Measurements from ENCODE around the gene ERC1.

GRCh38 chr12:1302201-1302870 lies 311.3 kb downstream of the ERC1 start:
- TF ChIP-seq, protein P1, sequence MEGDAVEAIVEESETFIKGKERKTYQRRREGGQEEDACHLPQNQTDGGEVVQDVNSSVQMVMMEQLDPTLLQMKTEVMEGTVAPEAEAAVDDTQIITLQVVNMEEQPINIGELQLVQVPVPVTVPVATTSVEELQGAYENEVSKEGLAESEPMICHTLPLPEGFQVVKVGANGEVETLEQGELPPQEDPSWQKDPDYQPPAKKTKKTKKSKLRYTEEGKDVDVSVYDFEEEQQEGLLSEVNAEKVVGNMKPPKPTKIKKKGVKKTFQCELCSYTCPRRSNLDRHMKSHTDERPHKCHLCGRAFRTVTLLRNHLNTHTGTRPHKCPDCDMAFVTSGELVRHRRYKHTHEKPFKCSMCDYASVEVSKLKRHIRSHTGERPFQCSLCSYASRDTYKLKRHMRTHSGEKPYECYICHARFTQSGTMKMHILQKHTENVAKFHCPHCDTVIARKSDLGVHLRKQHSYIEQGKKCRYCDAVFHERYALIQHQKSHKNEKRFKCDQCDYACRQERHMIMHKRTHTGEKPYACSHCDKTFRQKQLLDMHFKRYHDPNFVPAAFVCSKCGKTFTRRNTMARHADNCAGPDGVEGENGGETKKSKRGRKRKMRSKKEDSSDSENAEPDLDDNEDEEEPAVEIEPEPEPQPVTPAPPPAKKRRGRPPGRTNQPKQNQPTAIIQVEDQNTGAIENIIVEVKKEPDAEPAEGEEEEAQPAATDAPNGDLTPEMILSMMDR (IDR thresholded peaks at IDR 0.05) = no peak
- TF ChIP-seq POLR2AphosphoS5 (IDR thresholded peaks at IDR 0.05; ENCODE audit: low read depth, low read length) (no peak), REST (IDR thresholded peaks at IDR 0.05; ENCODE audit: insufficient read depth in 1 of 2, low read depth in 2 of 2, low read length in 1 of 2) (no peak), TCF7L2 (IDR thresholded peaks at IDR 0.05; ENCODE audit: low read depth, low read length) (no peak)
